ENCODE results near the gene CTNS.

CTNS gene

GRCh38 chr17:3590768-3591167 is 45.8 kb upstream of the CTNS start:
- TF ChIP-seq MAX (IDR thresholded peaks at IDR 0.05) (no peak), FOXM1 (IDR thresholded peaks at IDR 0.05; ENCODE audit: borderline replicate concordance, low read depth) (no peak), CREB1 (IDR thresholded peaks at IDR 0.05; ENCODE audit: low read depth) (no peak), ZBTB7A (IDR thresholded peaks at IDR 0.05; ENCODE audit: low read depth) (no peak), EGR1 (IDR thresholded peaks at IDR 0.05) (no peak), EP300 (IDR thresholded peaks at IDR 0.05; ENCODE audit: borderline replicate concordance) (no peak), RAD21 (IDR thresholded peaks at IDR 0.05; ENCODE audit: low read depth) (no peak), TCF12 (IDR thresholded peaks at IDR 0.05; ENCODE audit: low read depth) (no peak), YY1 (IDR thresholded peaks at IDR 0.05; ENCODE audit: low read depth) (no peak), TAF1 (IDR thresholded peaks at IDR 0.05; ENCODE audit: low read depth) (no peak), CEBPB (IDR thresholded peaks at IDR 0.05) (no peak), TEAD4 (IDR thresholded peaks at IDR 0.05) (no peak), NFIC (IDR thresholded peaks at IDR 0.05) (no peak)
- TF ChIP-seq, protein P1, sequence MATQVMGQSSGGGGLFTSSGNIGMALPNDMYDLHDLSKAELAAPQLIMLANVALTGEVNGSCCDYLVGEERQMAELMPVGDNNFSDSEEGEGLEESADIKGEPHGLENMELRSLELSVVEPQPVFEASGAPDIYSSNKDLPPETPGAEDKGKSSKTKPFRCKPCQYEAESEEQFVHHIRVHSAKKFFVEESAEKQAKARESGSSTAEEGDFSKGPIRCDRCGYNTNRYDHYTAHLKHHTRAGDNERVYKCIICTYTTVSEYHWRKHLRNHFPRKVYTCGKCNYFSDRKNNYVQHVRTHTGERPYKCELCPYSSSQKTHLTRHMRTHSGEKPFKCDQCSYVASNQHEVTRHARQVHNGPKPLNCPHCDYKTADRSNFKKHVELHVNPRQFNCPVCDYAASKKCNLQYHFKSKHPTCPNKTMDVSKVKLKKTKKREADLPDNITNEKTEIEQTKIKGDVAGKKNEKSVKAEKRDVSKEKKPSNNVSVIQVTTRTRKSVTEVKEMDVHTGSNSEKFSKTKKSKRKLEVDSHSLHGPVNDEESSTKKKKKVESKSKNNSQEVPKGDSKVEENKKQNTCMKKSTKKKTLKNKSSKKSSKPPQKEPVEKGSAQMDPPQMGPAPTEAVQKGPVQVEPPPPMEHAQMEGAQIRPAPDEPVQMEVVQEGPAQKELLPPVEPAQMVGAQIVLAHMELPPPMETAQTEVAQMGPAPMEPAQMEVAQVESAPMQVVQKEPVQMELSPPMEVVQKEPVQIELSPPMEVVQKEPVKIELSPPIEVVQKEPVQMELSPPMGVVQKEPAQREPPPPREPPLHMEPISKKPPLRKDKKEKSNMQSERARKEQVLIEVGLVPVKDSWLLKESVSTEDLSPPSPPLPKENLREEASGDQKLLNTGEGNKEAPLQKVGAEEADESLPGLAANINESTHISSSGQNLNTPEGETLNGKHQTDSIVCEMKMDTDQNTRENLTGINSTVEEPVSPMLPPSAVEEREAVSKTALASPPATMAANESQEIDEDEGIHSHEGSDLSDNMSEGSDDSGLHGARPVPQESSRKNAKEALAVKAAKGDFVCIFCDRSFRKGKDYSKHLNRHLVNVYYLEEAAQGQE (IDR thresholded peaks at IDR 0.05; ENCODE audit: low read depth): no peak
- TF ChIP-seq, protein P2, sequence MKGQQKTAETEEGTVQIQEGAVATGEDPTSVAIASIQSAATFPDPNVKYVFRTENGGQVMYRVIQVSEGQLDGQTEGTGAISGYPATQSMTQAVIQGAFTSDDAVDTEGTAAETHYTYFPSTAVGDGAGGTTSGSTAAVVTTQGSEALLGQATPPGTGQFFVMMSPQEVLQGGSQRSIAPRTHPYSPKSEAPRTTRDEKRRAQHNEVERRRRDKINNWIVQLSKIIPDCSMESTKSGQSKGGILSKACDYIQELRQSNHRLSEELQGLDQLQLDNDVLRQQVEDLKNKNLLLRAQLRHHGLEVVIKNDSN (IDR thresholded peaks at IDR 0.05): no peak

DNA sequence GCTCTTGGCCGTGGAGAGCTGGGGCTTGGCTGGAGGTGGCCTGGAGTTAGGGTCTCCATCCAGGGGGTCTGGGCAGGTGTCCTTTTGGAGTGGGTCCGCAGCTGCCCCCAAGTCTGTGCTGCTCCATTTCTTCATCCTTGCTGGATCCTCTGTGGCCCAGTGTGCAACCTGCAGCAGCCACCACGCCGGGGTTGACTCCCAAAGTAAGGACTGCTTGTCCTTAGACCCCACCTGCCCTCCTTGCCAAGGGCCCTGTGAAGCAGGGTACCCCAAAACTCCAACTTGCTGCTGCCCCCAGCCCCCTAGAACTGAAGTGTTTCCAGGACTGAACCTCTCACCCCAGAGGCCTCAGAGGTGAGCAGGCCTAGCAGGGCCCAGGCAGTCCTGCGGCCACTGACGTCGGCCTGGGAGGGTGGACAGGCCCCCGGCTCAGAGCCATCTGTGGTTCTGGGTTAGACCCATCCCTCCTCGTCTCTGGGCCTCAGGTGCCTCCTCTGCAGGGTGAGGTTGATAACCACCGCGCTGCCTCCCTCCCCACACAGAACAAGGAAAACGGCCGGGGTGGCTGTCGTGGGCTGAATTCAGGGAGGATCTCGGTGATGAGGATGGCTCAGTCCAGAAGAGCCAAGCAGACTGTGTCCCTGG is 44.2 kb upstream of the CTNS start:
- TF ChIP-seq CREB1 (IDR thresholded peaks at IDR 0.05; ENCODE audit: low read depth) (no peak), MAX (IDR thresholded peaks at IDR 0.05) (no peak), FOXM1 (IDR thresholded peaks at IDR 0.05; ENCODE audit: borderline replicate concordance, low read depth) (no peak), NFIC (IDR thresholded peaks at IDR 0.05) (no peak), ZBTB7A (IDR thresholded peaks at IDR 0.05; ENCODE audit: low read depth) (no peak), EGR1 (IDR thresholded peaks at IDR 0.05) (no peak), TCF12 (IDR thresholded peaks at IDR 0.05; ENCODE audit: low read depth) (no peak), CEBPB (IDR thresholded peaks at IDR 0.05) (no peak), YY1 (IDR thresholded peaks at IDR 0.05; ENCODE audit: low read depth) (no peak)
- TF ChIP-seq, protein P1 (IDR thresholded peaks at IDR 0.05; ENCODE audit: low read depth): no peak
- TF ChIP-seq, protein P2 (IDR thresholded peaks at IDR 0.05): no peak

DNA sequence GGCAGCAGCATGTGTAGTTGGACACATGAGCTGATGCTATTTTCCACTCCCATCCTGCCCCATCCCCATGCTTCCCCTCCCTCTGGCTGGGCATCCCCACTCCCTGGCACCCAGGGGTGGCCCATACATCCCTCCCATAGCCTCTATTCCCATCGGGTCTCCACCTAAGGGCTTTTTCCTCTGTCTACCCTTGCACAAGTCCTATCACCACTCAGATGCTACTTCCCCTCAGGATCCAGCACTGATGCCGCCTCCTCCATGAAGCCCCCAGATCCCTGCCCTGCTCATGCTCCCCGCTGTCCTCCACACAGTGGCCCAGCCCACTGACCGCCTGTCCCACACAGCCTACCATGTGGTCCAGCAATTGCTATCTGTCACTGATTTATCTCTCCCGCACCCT is 43.2 kb upstream of the CTNS start:
- TF ChIP-seq EP300 (IDR thresholded peaks at IDR 0.05; ENCODE audit: borderline replicate concordance) (no peak), NFIC (IDR thresholded peaks at IDR 0.05) (no peak), YY1 (IDR thresholded peaks at IDR 0.05; ENCODE audit: low read depth) (no peak), CREB1 (IDR thresholded peaks at IDR 0.05; ENCODE audit: low read depth) (no peak)

GRCh38 chr17:3594051-3594800 is 42.3 kb upstream of the CTNS start:
- TF ChIP-seq EGR1 (IDR thresholded peaks at IDR 0.05) (no peak), NFIC (IDR thresholded peaks at IDR 0.05) (no peak), TCF12 (IDR thresholded peaks at IDR 0.05; ENCODE audit: low read depth) (no peak), EP300 (IDR thresholded peaks at IDR 0.05; ENCODE audit: borderline replicate concordance) (no peak), TEAD4 (IDR thresholded peaks at IDR 0.05) (no peak), FOXM1 (IDR thresholded peaks at IDR 0.05; ENCODE audit: borderline replicate concordance, low read depth) (no peak), CREB1 (IDR thresholded peaks at IDR 0.05; ENCODE audit: low read depth) (no peak), YY1 (IDR thresholded peaks at IDR 0.05; ENCODE audit: low read depth) (no peak)
- TF ChIP-seq, protein P1 (IDR thresholded peaks at IDR 0.05; ENCODE audit: low read depth): no peak
